Neuron (in vitro differentiated cells): ENCODE data around the gene STBD1.

ENCODE experiments used
- H2AFZ ChIP-seq: one replicate; pipeline ENCODE4 v1.6.1; 2013; ENCODE audit warnings: low read depth, mild to moderate bottlenecking, inconsistent platforms, low read length, moderate library complexity
- H3K27me3 ChIP-seq: one replicate; pipeline ENCODE4 v1.6.1; 2013; ENCODE audit warnings: low read length; ENCODE audit not compliant: insufficient read depth
- H3K36me3 ChIP-seq: one replicate; pipeline ENCODE4 v1.6.1; 2013; ENCODE audit warnings: low read length; ENCODE audit not compliant: insufficient read depth
- H3K4me1 ChIP-seq: one replicate; pipeline ENCODE4 v1.6.1; 2013; ENCODE audit warnings: low read length; ENCODE audit not compliant: insufficient read depth
- H3K4me3 ChIP-seq: 2 replicates; pipeline ENCODE4 v1.5.1; 2013; ENCODE audit warnings: mild to moderate bottlenecking, low read length, moderate library complexity
- H3K9me3 ChIP-seq: one replicate; pipeline ENCODE4 v1.6.1; 2013; ENCODE audit warnings: low read length

The STBD1 gene

DNA sequence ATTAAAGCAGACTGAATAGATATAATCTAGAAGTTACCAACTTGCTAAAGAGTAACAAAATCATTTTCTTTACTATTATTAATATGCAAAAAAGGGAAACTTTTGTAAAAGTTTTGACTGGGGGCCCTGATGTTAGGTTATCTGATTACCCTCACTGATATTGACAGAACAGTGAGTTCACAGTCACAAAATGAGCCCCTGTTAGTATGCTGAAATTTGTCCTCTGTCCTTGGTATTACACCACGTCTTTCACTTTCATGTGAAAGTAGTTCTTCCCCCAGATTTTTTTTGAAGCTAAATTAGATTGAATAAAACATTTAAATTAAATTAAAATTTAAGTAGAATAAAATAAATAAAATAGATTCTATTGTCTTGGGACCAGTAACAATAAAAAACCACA is 5.9 kb downstream of the STBD1 start:
- Histone ChIP-seq H3K4me1 (no peaks in the 10 kb centered on the region), H3K27me3 (peaks cover 7% of the 10 kb centered on the region)

DNA sequence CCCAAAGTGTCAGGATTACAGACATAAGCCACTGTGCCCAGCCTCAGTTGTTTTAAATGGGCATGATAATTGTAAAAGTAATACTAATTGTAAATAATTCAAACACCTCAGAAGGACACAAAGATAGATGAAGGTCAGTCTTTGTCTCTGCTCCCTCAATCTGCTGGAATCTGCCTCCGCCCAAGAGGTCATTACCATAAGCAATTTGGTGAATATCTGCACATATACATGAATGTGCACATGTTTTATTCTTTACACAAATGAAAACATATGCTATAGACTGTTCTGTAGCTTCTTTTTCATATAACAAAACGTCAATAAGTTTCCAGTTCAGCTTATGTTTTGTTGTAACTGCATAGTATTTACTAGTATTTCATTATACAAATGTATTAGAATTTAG is 7.0 kb downstream of the STBD1 start:
- Histone ChIP-seq H3K27me3 (peaks cover under 1% of the 10 kb centered on the region), H3K36me3 (no peaks in the 10 kb centered on the region), H2AFZ (no peak overlapping the region), H3K4me3 (no peak overlapping the region), H3K9me3 (peaks cover 6% of the 10 kb centered on the region), H3K4me1 (no peaks in the 10 kb centered on the region)

More for the DNA sequence above, 5.9 kb downstream of the STBD1 start:
- Histone ChIP-seq H3K36me3 (no peaks in the 10 kb centered on the region), H3K9me3 (peaks cover 6% of the 10 kb centered on the region), H2AFZ (no peak overlapping the region), H3K4me3 (no peak overlapping the region)

DNA sequence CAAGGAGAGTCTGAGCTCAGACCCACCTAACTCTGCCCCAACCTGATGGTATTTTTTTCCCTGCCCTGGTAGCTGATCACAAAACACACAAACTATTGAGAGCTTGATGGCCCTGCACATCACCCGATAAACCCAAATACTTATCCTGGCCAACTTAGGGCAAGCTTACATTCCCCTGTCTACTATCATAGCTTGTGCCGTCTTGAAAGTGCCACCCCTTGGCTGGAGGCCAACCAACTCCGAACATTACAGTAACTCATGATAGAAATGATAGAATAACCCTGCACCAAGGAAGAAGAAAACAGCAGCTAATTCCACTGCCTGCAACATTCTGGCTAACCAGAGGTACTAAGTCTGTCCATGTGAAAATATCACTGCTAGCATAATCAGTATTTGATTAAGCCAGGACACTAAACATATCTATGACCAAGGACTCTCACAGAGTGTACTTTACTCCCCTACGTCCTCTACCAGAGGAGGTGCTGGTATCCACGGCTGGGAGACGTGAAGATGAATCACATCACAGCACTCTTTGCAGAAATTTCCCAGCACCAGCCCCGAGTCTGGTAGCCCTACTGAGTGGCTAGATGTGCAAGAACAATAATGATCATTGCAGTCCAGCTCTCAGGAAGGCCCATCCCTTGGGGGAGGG is 8.9 kb downstream of the STBD1 start:
- Histone ChIP-seq H3K9me3 (peaks cover 6% of the 10 kb centered on the region), H3K4me3 (no peak overlapping the region), H3K36me3 (no peaks in the 10 kb centered on the region), H3K27me3 (no peaks in the 10 kb centered on the region), H2AFZ (no peak overlapping the region), H3K4me1 (no peaks in the 10 kb centered on the region)

DNA sequence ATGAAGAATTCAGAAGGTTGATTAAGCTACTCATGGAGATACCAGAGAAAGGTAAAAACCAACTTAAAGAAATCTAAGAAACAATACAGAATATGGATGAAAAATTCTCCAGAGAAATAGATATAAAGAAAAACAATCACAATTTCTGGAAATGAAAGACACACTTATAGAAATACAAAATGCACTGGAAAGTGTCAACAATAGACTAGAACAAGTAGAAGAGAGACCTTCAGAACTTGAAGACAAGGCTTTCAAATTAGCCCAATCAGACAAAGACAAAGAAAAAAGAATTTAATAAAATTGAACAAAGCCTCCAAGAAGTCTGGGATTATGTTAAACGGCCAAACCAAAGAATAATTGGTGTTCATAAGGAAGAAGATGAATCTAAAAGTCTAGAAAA is 9.6 kb downstream of the STBD1 start:
- no peak overlapping the region for H3K4me3 ChIP-seq
- no peaks in the 10 kb centered on the region for H3K27me3 ChIP-seq
- peaks cover 6% of the 10 kb centered on the region for H3K9me3 ChIP-seq
- no peaks in the 10 kb centered on the region for H3K4me1 ChIP-seq
- H2AFZ ChIP-seq: no peak overlapping the region
- H3K36me3 ChIP-seq: no peaks in the 10 kb centered on the region

DNA sequence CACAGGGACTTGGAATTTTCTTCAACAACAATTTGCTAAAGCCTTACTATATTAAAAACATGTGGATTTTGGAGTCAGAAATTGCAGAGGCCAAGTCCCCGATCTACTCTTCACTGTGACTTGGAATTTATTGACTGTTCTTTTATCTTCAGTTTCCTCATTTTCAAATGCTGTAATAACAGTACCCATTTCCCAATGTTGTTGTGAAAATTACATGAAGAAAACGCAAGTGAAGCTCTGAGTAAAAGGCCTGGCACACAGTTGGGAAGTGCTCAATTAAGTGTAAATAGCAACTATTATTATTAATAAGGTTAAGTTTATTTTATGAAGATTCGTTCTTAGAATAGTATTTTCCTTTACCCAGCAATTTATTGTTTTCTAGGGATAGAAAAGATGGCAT is 15.7 kb downstream of the STBD1 start:
- Histone ChIP-seq H3K9me3 (no peaks in the 10 kb centered on the region), H2AFZ (no peak overlapping the region), H3K4me1 (no peaks in the 10 kb centered on the region), H3K27me3 (no peaks in the 10 kb centered on the region), H3K36me3 (no peaks in the 10 kb centered on the region), H3K4me3 (no peak overlapping the region)

DNA sequence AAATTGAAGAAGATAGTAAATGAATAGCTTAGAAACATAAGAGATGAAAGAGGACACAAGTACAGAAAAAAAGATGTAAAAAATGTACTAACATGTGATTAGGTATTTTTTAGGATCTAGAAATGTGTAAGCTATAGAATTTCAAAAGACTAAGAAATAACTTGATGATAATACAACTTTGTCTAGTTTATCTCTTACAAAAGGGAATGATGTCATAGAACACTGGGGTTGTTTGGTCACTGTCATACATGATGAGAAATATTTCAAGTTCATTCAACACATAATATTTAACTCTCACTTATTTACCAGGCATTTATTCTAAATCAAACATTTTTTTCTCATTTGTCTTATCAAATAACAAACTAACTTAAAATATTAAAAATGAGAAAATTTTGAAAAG is 18.5 kb downstream of the STBD1 start:
- Histone ChIP-seq H2AFZ (no peak overlapping the region), H3K27me3 (no peaks in the 10 kb centered on the region), H3K4me3 (no peak overlapping the region), H3K9me3 (no peaks in the 10 kb centered on the region), H3K36me3 (no peaks in the 10 kb centered on the region), H3K4me1 (no peaks in the 10 kb centered on the region)

DNA sequence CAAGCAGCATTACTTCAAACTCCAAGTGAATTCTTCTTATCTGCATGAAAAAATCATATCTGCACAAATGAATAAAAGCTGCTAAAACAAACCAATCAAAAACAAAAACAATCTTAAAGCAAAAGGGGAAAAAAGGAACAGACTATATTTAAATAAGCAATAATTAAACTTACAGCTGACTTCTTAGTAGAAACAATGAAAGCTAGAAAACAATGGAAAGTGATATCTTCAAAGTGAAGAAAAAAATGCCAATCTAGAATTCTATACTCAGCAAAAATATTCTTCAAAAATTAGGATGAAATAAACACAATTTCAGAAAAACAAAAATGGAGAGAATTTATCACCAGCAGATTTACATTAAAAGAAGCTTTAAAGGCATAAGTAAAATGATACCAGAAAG is 20.0 kb downstream of the STBD1 start:
- Histone ChIP-seq H3K27me3 (no peaks in the 10 kb centered on the region), H3K4me3 (no peak overlapping the region), H2AFZ (no peak overlapping the region), H3K9me3 (no peaks in the 10 kb centered on the region), H3K36me3 (no peaks in the 10 kb centered on the region), H3K4me1 (no peaks in the 10 kb centered on the region)

DNA sequence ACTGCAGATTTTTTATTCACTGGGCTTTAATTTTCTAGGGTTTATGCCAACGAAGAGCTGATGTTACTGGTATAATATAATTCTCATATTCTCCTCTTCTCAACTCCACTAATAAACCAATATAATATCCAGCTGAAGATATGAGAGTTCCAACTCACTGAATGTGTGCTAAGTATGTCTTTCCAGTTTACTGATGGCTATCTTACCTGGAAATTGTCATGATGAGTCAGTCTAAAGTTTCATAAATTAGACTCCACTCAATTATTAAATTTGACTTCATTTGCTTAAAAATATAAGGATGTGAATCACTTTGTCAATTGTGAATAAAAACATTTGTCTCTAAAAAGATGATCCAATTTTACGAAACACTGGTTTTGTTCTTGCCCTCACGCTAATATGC is 28.4 kb downstream of the STBD1 start:
- Histone ChIP-seq H3K36me3 (no peaks in the 10 kb centered on the region), H3K4me3 (no peak overlapping the region), H3K27me3 (peaks cover 5% of the 10 kb centered on the region), H3K4me1 (peaks cover 8% of the 10 kb centered on the region), H2AFZ (no peak overlapping the region), H3K9me3 (no peaks in the 10 kb centered on the region)

DNA sequence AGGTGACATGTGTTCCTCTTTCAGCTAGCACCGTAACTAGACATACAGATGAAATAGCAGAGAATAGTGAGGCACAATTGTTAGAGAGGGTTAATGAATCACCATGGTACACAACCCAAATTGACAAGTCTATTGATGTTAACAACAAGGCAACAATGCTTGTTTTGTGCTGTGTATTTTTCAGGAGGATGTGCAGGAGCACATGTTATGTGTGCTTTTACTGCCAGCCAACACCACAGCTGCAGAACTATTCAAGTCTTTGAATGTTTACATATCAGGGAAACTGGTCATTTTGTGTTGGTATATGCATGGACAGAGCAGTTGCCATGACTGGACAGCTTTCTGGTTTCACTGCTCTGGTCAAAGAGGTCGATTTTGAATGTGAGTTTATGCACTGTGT is 32.8 kb downstream of the STBD1 start:
- H2AFZ ChIP-seq: no peak overlapping the region
- H3K27me3 ChIP-seq: peaks cover 3% of the 10 kb centered on the region
- H3K4me3 ChIP-seq: no peak overlapping the region
- no peaks in the 10 kb centered on the region for H3K36me3 ChIP-seq
- peaks cover 8% of the 10 kb centered on the region for H3K4me1 ChIP-seq
- no peaks in the 10 kb centered on the region for H3K9me3 ChIP-seq

DNA sequence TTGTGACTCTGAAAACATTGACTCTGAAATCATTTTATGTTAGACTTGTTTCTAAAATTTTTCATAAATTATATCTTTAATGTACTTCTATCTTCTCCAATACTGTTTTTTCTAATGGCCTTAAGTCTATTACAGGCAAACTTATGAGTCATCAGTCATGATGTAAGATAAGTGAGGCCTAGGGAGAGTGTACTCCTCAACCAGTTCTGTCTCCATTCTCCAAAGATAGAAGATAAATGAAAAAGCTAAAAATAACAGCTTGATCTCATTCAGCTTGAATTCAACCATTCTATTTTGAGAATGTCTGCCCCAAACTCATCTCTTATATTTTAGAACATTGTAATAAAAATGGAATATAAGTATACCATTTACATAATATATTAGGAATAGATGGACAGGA is 34.5 kb downstream of the STBD1 start:
- H3K4me3 ChIP-seq: no peak overlapping the region
- peaks cover 3% of the 10 kb centered on the region for H3K27me3 ChIP-seq
- peaks cover 8% of the 10 kb centered on the region for H3K4me1 ChIP-seq
- no peaks in the 10 kb centered on the region for H3K36me3 ChIP-seq
- no peaks in the 10 kb centered on the region for H3K9me3 ChIP-seq
- H2AFZ ChIP-seq: no peak overlapping the region

DNA sequence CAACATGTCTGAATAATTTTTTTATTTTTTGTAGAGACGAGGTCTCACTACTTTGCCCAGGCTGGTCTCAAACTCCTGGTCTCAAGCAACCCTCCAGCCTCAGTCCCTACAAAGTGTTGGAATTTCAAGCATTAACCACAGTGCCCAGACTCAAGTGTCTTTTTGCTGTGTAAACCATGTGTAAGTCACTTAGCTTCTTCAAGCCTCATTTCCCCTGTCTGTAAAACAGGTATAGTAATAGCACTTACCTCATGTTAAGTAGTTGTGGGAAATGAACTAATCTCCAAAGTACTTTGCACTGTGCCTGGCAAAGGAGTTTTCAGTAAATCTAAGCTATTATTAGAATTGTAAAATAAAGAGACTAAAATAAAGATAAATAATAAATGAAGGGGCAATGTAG is 35.7 kb downstream of the STBD1 start:
- H3K36me3 ChIP-seq: no peaks in the 10 kb centered on the region
- peaks cover 8% of the 10 kb centered on the region for H3K4me1 ChIP-seq
- no peaks in the 10 kb centered on the region for H3K9me3 ChIP-seq
- no peak overlapping the region for H3K4me3 ChIP-seq
- peaks cover 3% of the 10 kb centered on the region for H3K27me3 ChIP-seq
- H2AFZ ChIP-seq: no peak overlapping the region

DNA sequence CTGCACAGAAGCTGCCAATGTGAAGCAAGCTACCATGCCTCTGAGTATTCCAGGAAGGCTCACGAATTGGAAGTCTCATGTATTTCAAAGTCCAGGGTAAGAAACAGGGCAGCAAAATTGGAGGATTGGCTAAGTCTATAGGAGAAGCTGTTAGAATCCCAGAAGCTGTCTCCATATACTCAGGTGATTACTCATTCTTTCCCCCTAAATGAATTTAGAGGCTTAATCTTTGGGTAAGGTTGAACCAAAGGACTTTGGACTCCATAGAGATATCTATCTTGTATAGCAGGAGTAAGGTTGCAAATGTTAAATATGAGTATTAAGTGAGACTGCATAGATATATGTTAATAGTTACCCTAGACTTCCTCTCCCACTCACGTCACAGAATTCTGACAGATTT is 36.3 kb downstream of the STBD1 start:
- Histone ChIP-seq H3K36me3 (no peaks in the 10 kb centered on the region), H3K4me3 (no peak overlapping the region), H3K4me1 (peaks cover 8% of the 10 kb centered on the region), H3K9me3 (no peaks in the 10 kb centered on the region), H3K27me3 (peaks cover 3% of the 10 kb centered on the region), H2AFZ (no peak overlapping the region)

DNA sequence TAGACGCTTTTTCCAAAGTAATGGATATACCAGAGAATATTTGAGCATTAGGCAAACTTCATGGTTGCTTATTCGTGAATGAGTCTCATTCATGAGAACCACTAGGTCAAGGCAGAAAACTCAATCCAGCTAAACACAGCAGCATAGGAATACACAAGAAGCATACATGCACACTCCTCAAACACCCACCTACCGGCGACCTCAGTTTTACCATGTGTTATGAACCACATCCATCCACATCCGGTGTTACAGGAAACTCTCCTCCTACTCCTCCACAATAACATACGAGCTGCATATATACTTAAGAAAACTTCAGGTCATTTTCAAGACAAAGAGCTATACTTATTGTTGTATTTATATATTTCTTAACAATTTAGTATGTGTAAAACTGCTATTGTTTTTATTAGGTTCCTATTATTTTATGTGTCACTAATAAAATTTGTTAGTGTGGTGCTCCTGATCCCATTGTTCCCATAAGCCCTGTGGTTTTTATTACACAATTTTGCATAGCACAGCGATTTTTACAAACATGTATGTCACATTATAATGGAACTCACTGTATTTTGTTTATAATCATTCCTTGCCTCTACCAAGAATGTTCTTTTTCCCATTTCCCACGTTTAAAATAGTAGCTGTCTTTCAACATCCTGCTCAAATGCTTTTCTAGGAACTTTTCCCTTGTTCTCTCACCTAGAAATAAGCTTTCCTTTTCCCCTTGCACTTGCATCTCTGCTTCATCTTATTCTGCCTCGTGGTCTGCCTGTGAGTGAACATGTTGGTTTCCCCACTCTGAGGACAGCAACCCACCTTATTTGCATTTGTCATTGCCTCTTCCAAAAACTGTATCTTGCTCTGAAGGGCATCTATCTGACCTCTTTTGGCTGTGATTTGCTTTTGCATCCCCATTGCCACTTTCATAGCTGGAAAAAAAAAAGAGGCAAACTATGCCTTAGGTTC is 48.3 kb downstream of the STBD1 start:
- no peaks in the 10 kb centered on the region for H3K4me1 ChIP-seq
- no peak overlapping the region for H2AFZ ChIP-seq
- no peaks in the 10 kb centered on the region for H3K36me3 ChIP-seq
- H3K27me3 ChIP-seq: peaks cover 5% of the 10 kb centered on the region
- H3K9me3 ChIP-seq: peaks cover under 1% of the 10 kb centered on the region
- no peak overlapping the region for H3K4me3 ChIP-seq
